Neural cell (in vitro differentiated cells): ENCODE results near the gene LRIG1. TPM values are rescaled to one million over a fixed set of nuclear protein-coding genes. Genes with fewer than 3 reads are reported as not detected.

Experiments used
- H2AFZ ChIP-seq: fragments of 200-600, 300-800 bp; sonication (generic), shearing (Covaris generic); 2 replicates; pipeline ENCODE4 v1.6.0; 2014; ENCODE audit warnings: low read depth, mild to moderate bottlenecking, antibody characterized with exemption, low read length, moderate library complexity
- H3F3A ChIP-seq: fragments of 200-600 bp; shearing (Covaris generic); 2 replicates; pipeline ENCODE4 v1.6.1; 2016; ENCODE audit warnings: mild to moderate bottlenecking, moderate library complexity, mixed read lengths, antibody characterized with exemption, low read length; ENCODE audit not compliant: insufficient read depth, poor library complexity, severe bottlenecking
- H3K27ac ChIP-seq: fragments of 200-600, 300-800 bp; sonication (generic), shearing (Covaris generic); 2 replicates; pipeline ENCODE4 v1.5.1; 2014; ENCODE audit warnings: mild to moderate bottlenecking, low read length, moderate library complexity
- H3K27me3 ChIP-seq: fragments of 300-800, 200-600 bp; sonication (generic), shearing (Covaris generic); 2 replicates; pipeline ENCODE4 v1.6.0; 2014; ENCODE audit warnings: mild to moderate bottlenecking, low read depth, low read length, moderate library complexity; ENCODE audit not compliant: insufficient read depth
- H3K36me3 ChIP-seq: fragments of 300-800, 200-600 bp; sonication (generic), shearing (Covaris generic); 2 replicates; pipeline ENCODE4 v1.5.1; 2014; ENCODE audit warnings: mild to moderate bottlenecking, antibody characterized with exemption, low read length, moderate library complexity; ENCODE audit not compliant: insufficient read depth
- H3K4me2 ChIP-seq: fragments of 300-800, 200-600 bp; sonication (generic), shearing (Covaris generic); 2 replicates; pipeline ENCODE4 v1.6.0; 2014; ENCODE audit warnings: mild to moderate bottlenecking, low read length
- H3K4me3 ChIP-seq: fragments of 300-800, 200-600 bp; sonication (generic), shearing (Covaris generic); 2 replicates; pipeline ENCODE4 v1.5.1; 2014; ENCODE audit warnings: mild to moderate bottlenecking, low read length, moderate library complexity
- H3K79me2 ChIP-seq: fragments of 200-600 bp; shearing (Covaris generic); replicated peaks from 2 replicates; pipeline ENCODE4 v1.6.0; 2014; ENCODE audit warnings: mild to moderate bottlenecking, low read length, moderate library complexity; ENCODE audit not compliant: insufficient read depth
- H3K9ac ChIP-seq: fragments of 300-800, 200-600 bp; sonication (generic), shearing (Covaris generic); 2 replicates; pipeline ENCODE4 v1.6.1; 2016; ENCODE audit warnings: mild to moderate bottlenecking, low read length, mixed read lengths
- H3K9me2 ChIP-seq: fragments of 200-600 bp; shearing (Covaris generic); 2 replicates; pipeline ENCODE4 v1.6.1; 2016; ENCODE audit warnings: mild to moderate bottlenecking, low read length, mixed read lengths; ENCODE audit not compliant: insufficient read depth
- H3K9me3 ChIP-seq: fragments of 200-600, 300-800 bp; sonication (generic), shearing (Covaris generic); 2 replicates; pipeline ENCODE4 v1.6.1; 2016; ENCODE audit warnings: mild to moderate bottlenecking, mixed run types, low read length, moderate library complexity, mixed read lengths
- H4K20me1 ChIP-seq: fragments of 200-600 bp; shearing (Covaris generic); 2 replicates; pipeline ENCODE4 v1.6.1; 2016; ENCODE audit warnings: mild to moderate bottlenecking, mixed run types; ENCODE audit not compliant: insufficient read depth
- EP300 ChIP-seq: fragments of 450-650 bp; conservative IDR thresholded peaks from 2 replicates; pipeline ENCODE4 v1.6.1; 2014; ENCODE audit warnings: antibody characterized with exemption, mild to moderate bottlenecking, moderate library complexity; ENCODE audit not compliant: poor library complexity, severe bottlenecking
- EZH2 ChIP-seq: fragments of 200-600, 300-800 bp; shearing (Covaris generic), sonication (generic); IDR thresholded peaks from 2 replicates; pipeline ENCODE4 v1.6.1; 2014; ENCODE audit warnings: antibody characterized with exemption, low read length, borderline replicate concordance, mild to moderate bottlenecking; ENCODE audit not compliant: insufficient read depth, poor library complexity, severe bottlenecking
- MXI1 ChIP-seq: fragments of 450-650 bp; conservative IDR thresholded peaks from 2 replicates; pipeline ENCODE4 v1.6.1; 2014; ENCODE audit warnings: antibody characterized with exemption, mild to moderate bottlenecking; ENCODE audit not compliant: poor library complexity, severe bottlenecking
- POLR2AphosphoS5 ChIP-seq: IDR thresholded peaks from 2 replicates; pipeline ENCODE4 v1.6.1; 2012
- RAD21 ChIP-seq: fragments of 450-650 bp; conservative IDR thresholded peaks from 2 replicates; pipeline ENCODE4 v1.6.1; 2014; ENCODE audit warnings: antibody characterized with exemption, mild to moderate bottlenecking, moderate library complexity
- SMC3 ChIP-seq: fragments of 450-650 bp; conservative IDR thresholded peaks from 2 replicates; pipeline ENCODE4 v1.6.1; 2014; ENCODE audit warnings: antibody characterized with exemption, mild to moderate bottlenecking, moderate library complexity; ENCODE audit not compliant: poor library complexity
- TAF1 ChIP-seq: IDR thresholded peaks from 2 replicates; pipeline ENCODE4 v1.6.1; 2012; ENCODE audit warnings: low read depth
- polyA plus RNA-seq: library from polyadenylated mRNA; depleted of rRNA; stranded (reverse); fragments of >200 nt; gene quantifications from 2 replicates; pipeline ENCODE4 v1.2.3, GENCODE V29; 2014
- TF ChIP-seq, protein P1 (sequence below): fragments of 450-650 bp; IDR thresholded peaks from 2 replicates; pipeline ENCODE4 v1.5.1; 2014; ENCODE audit warnings: antibody characterized with exemption, mild to moderate bottlenecking, moderate library complexity; ENCODE audit not compliant: poor library complexity, severe bottlenecking
- TF ChIP-seq, protein P2 (sequence below): IDR thresholded peaks from 2 replicates; pipeline ENCODE4 v1.6.1; 2012; ENCODE audit warnings: borderline replicate concordance

The LRIG1 gene
- polyA plus RNA-seq, 1 donor from 2014 or later: 7.1 TPM

- Histone ChIP-seq H3K9me3 (no peaks in the 10 kb centered on the region), H3K4me3 (no peak overlapping the region), H3K36me3 (peaks cover 6% of the 10 kb centered on the region), H3K9ac (no peak overlapping the region), H2AFZ (no peak overlapping the region), H3K4me2 (no peak overlapping the region), H3K27ac (no peak overlapping the region), H3K9me2 (no peaks in the 10 kb centered on the region), H3K79me2 (no peaks in the 10 kb centered on the region), H3K27me3 (no peaks in the 10 kb centered on the region), H4K20me1 (no peaks in the 10 kb centered on the region), H3F3A (no peaks in the 10 kb centered on the region)
- TF ChIP-seq RAD21: no peak
- TF ChIP-seq EZH2: no peak
- no peak for TF ChIP-seq SMC3
- no peak for TF ChIP-seq EP300
- TF ChIP-seq, protein P1, sequence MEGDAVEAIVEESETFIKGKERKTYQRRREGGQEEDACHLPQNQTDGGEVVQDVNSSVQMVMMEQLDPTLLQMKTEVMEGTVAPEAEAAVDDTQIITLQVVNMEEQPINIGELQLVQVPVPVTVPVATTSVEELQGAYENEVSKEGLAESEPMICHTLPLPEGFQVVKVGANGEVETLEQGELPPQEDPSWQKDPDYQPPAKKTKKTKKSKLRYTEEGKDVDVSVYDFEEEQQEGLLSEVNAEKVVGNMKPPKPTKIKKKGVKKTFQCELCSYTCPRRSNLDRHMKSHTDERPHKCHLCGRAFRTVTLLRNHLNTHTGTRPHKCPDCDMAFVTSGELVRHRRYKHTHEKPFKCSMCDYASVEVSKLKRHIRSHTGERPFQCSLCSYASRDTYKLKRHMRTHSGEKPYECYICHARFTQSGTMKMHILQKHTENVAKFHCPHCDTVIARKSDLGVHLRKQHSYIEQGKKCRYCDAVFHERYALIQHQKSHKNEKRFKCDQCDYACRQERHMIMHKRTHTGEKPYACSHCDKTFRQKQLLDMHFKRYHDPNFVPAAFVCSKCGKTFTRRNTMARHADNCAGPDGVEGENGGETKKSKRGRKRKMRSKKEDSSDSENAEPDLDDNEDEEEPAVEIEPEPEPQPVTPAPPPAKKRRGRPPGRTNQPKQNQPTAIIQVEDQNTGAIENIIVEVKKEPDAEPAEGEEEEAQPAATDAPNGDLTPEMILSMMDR: no peak
- TF ChIP-seq MXI1: no peak
- no peak for TF ChIP-seq POLR2AphosphoS5
- TF ChIP-seq TAF1: no peak
These were observed 88.6 kb downstream of the LRIG1 start for GRCh38 chr3:66411961-66412887.

DNA sequence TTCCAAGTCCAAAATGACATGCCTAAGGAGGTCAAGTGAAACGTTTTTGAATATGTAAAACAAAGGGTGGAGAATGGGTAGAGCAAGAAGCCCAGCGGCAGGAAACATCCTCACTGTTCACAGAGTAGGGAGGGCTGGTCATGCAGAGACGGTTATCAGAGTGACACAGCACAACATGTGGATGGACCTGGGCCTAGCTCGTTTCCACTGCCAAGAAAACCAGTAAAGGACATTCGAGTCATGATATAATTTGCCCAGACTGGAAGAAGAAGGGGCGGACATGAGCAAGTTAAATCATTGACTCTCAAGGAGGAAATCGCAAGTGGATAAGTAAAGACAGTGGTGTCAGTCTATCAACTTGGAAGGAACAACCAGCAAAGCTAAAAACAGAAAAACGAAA is 89.3 kb downstream of the LRIG1 start:
- Histone ChIP-seq H3K79me2 (no peaks in the 10 kb centered on the region), H3F3A (no peaks in the 10 kb centered on the region), H3K4me3 (no peak overlapping the region), H3K9ac (no peak overlapping the region), H3K4me2 (no peak overlapping the region), H2AFZ (no peak overlapping the region), H3K9me3 (no peaks in the 10 kb centered on the region), H3K27ac (no peak overlapping the region), H3K27me3 (no peaks in the 10 kb centered on the region), H4K20me1 (no peaks in the 10 kb centered on the region), H3K9me2 (no peaks in the 10 kb centered on the region), H3K36me3 (peaks cover 6% of the 10 kb centered on the region)
- TF ChIP-seq POLR2AphosphoS5 (no peak), RAD21 (no peak), SMC3 (no peak), EZH2 (no peak), TAF1 (no peak), MXI1 (no peak), EP300 (no peak)
- TF ChIP-seq, protein P2, sequence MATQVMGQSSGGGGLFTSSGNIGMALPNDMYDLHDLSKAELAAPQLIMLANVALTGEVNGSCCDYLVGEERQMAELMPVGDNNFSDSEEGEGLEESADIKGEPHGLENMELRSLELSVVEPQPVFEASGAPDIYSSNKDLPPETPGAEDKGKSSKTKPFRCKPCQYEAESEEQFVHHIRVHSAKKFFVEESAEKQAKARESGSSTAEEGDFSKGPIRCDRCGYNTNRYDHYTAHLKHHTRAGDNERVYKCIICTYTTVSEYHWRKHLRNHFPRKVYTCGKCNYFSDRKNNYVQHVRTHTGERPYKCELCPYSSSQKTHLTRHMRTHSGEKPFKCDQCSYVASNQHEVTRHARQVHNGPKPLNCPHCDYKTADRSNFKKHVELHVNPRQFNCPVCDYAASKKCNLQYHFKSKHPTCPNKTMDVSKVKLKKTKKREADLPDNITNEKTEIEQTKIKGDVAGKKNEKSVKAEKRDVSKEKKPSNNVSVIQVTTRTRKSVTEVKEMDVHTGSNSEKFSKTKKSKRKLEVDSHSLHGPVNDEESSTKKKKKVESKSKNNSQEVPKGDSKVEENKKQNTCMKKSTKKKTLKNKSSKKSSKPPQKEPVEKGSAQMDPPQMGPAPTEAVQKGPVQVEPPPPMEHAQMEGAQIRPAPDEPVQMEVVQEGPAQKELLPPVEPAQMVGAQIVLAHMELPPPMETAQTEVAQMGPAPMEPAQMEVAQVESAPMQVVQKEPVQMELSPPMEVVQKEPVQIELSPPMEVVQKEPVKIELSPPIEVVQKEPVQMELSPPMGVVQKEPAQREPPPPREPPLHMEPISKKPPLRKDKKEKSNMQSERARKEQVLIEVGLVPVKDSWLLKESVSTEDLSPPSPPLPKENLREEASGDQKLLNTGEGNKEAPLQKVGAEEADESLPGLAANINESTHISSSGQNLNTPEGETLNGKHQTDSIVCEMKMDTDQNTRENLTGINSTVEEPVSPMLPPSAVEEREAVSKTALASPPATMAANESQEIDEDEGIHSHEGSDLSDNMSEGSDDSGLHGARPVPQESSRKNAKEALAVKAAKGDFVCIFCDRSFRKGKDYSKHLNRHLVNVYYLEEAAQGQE: no peak
- TF ChIP-seq, protein P1: no peak
